ENCODE results near the gene MEPE.

DNA sequence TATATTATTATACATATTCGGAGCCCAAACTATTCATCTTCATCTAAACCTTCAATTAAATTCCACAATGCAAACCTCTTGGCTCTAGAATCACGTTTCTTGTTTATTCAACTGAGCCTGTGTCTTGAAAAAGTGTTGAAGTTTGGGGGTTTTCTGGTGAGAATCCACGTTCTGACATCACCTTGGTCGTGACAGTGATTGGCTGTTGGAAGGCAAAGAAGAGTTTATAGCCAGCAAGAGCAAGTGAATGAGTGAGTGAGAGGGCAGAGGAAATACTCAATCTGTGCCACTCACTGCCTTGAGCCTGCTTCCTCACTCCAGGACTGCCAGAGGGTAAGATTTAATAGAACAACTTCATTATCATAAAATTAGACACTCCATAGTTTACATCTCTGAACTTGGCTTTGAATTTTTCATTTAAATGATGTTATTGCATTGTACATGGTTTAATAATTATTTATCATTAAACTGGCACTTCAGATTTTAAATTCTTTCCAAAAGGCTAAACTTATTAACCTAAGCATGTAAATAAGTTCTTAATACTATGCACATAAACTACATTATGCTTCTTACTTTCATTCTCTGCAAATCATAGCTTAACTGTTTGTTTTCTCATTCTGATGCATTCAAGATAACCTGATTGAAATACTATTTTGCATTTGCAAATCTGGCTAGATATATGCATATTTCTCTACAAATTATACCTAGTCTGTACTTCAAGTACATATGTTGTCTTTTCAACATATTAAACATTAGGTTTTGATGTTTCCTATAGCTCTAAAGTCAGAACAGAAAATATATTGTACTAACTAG lies 33.3 kb upstream of the MEPE start, which contains the start of gene IBSP:
- TF ChIP-seq CTCF (IDR thresholded peaks at IDR 0.05) (no peak), POLR2A (IDR thresholded peaks at IDR 0.05) (no peak), POLR2AphosphoS5 (IDR thresholded peaks at IDR 0.05) (no peak)

Data from prostate gland (tissue), 2 donors.